ENCODE measurements around the gene RPS18. TPM values are rescaled to one million over a fixed set of nuclear protein-coding genes. Genes with fewer than 3 reads are reported as not detected.

Gene RPS18
- total RNA-seq, 1 donor from 2014 or later = 1,863 TPM

GRCh38 chr6:33324125-33324524, 52.2 kb downstream of the RPS18 start:
- TF ChIP-seq, protein P1, sequence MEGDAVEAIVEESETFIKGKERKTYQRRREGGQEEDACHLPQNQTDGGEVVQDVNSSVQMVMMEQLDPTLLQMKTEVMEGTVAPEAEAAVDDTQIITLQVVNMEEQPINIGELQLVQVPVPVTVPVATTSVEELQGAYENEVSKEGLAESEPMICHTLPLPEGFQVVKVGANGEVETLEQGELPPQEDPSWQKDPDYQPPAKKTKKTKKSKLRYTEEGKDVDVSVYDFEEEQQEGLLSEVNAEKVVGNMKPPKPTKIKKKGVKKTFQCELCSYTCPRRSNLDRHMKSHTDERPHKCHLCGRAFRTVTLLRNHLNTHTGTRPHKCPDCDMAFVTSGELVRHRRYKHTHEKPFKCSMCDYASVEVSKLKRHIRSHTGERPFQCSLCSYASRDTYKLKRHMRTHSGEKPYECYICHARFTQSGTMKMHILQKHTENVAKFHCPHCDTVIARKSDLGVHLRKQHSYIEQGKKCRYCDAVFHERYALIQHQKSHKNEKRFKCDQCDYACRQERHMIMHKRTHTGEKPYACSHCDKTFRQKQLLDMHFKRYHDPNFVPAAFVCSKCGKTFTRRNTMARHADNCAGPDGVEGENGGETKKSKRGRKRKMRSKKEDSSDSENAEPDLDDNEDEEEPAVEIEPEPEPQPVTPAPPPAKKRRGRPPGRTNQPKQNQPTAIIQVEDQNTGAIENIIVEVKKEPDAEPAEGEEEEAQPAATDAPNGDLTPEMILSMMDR (IDR thresholded peaks at IDR 0.05) = no peak
- Histone ChIP-seq H3K4me3 (peak overlapping the region; percentile 81 to 85), H3K27ac (peak overlapping the region in 1 of 2 donors; percentile 89)

More at GRCh38 chr6:33324125-33324524, 52.2 kb downstream of the RPS18 start:
- intact Hi-C loops (cut with DNase I) = no loop called here
- DNase-seq (ENCODE audit: low spot score in 2 of 2) = no peak
- Histone ChIP-seq H3K36me3 (peaks cover 13 to 21% of the 10 kb centered on the region in 2 donors), H3K4me1 (peaks cover 27 to 32% of the 10 kb centered on the region in 2 donors), H3K27me3 (no peaks in the 10 kb centered on the region), H3K9me3 (no peaks in the 10 kb centered on the region)

Other genes starting within 250 kb of the RPS18 start
- 285 TPM for gene HLA-DPA1, start 198.4 kb upstream of the RPS18 start, total RNA-seq
- 72.7 TPM for gene HLA-DPB1, start 196.1 kb upstream of the RPS18 start, total RNA-seq
- 0.11 TPM for gene COL11A2, start 79.6 kb upstream of the RPS18 start, total RNA-seq
- gene RXRB, start 71.4 kb upstream of the RPS18 start, total RNA-seq = 21.6 TPM
- 59.7 TPM for gene SLC39A7, start 71.2 kb upstream of the RPS18 start, total RNA-seq
- not detected for gene HSD17B8, start 67.4 kb upstream of the RPS18 start, total RNA-seq
- 28.5 TPM for gene RING1, start 63.6 kb upstream of the RPS18 start, total RNA-seq
- 50.1 TPM for gene VPS52, start 199 bp upstream of the RPS18 start, total RNA-seq
- 15.9 TPM for gene B3GALT4, start 5.0 kb downstream of the RPS18 start, total RNA-seq
- 70.6 TPM for gene WDR46, start 17.2 kb downstream of the RPS18 start, total RNA-seq
- gene PFDN6, start 17.5 kb downstream of the RPS18 start, total RNA-seq = 11.3 TPM
- gene RGL2, start 26.9 kb downstream of the RPS18 start, total RNA-seq = 63.9 TPM
- 185 TPM for gene TAPBP, start 42.0 kb downstream of the RPS18 start, total RNA-seq
- 35.5 TPM for gene ZBTB22, start 45.7 kb downstream of the RPS18 start, total RNA-seq
- gene DAXX, start 50.9 kb downstream of the RPS18 start, total RNA-seq = 44.8 TPM
- gene KIFC1, start 119.7 kb downstream of the RPS18 start, total RNA-seq = not detected
- 30.5 TPM for gene PHF1, start 138.9 kb downstream of the RPS18 start, total RNA-seq
- 77.2 TPM for gene CUTA, start 146.0 kb downstream of the RPS18 start, total RNA-seq
- gene SYNGAP1, start 148.0 kb downstream of the RPS18 start, total RNA-seq = 33.7 TPM
- 45.8 TPM for gene ZBTB9, start 182.5 kb downstream of the RPS18 start, total RNA-seq